Neural cell (in vitro differentiated cells): ENCODE results near the gene TFCP2L1.

Source experiments
- CTCF ChIP-seq: fragments of 450-650 bp; IDR thresholded peaks from 2 replicates; pipeline ENCODE4 v1.5.1; 2014; ENCODE audit warnings: antibody characterized with exemption, mild to moderate bottlenecking, moderate library complexity; ENCODE audit not compliant: poor library complexity, severe bottlenecking
- EP300 ChIP-seq: fragments of 450-650 bp; conservative IDR thresholded peaks from 2 replicates; pipeline ENCODE4 v1.6.1; 2014; ENCODE audit warnings: antibody characterized with exemption, mild to moderate bottlenecking, moderate library complexity; ENCODE audit not compliant: poor library complexity, severe bottlenecking
- EZH2 ChIP-seq: fragments of 200-600, 300-800 bp; shearing (Covaris generic), sonication (generic); IDR thresholded peaks from 2 replicates; pipeline ENCODE4 v1.6.1; 2014; ENCODE audit warnings: antibody characterized with exemption, low read length, borderline replicate concordance, mild to moderate bottlenecking; ENCODE audit not compliant: insufficient read depth, poor library complexity, severe bottlenecking
- MXI1 ChIP-seq: fragments of 450-650 bp; conservative IDR thresholded peaks from 2 replicates; pipeline ENCODE4 v1.6.1; 2014; ENCODE audit warnings: antibody characterized with exemption, mild to moderate bottlenecking; ENCODE audit not compliant: poor library complexity, severe bottlenecking
- RAD21 ChIP-seq: fragments of 450-650 bp; conservative IDR thresholded peaks from 2 replicates; pipeline ENCODE4 v1.6.1; 2014; ENCODE audit warnings: antibody characterized with exemption, mild to moderate bottlenecking, moderate library complexity
- REST ChIP-seq: IDR thresholded peaks from 2 replicates; pipeline ENCODE4 v1.6.1; 2012; ENCODE audit warnings: borderline replicate concordance
- TAF1 ChIP-seq: IDR thresholded peaks from 2 replicates; pipeline ENCODE4 v1.6.1; 2012; ENCODE audit warnings: low read depth

- TF ChIP-seq CTCF (no peak), MXI1 (no peak), EZH2 (no peak), EP300 (no peak), RAD21 (no peak), REST (no peak), TAF1 (no peak)
These were observed 42.7 kb downstream of the TFCP2L1 start for GRCh38 chr2:121242175-121242875.
